Activated CD4-positive, CD25-positive, alpha-beta regulatory T cell treated with anti-CD3 and anti-CD28 coated beads, Interleukin-2, amount 50 U/mL, for 72 hours (primary cell): ENCODE measurements around the gene UBASH3A.
A peak's percentile ranks its signal among the peaks of the same experiment; 100 is the strongest.

Source experiments
- DNase-seq: peaks from one replicate; pipeline ENCODE4 v3.0.0; 2021

Gene UBASH3A

DNA sequence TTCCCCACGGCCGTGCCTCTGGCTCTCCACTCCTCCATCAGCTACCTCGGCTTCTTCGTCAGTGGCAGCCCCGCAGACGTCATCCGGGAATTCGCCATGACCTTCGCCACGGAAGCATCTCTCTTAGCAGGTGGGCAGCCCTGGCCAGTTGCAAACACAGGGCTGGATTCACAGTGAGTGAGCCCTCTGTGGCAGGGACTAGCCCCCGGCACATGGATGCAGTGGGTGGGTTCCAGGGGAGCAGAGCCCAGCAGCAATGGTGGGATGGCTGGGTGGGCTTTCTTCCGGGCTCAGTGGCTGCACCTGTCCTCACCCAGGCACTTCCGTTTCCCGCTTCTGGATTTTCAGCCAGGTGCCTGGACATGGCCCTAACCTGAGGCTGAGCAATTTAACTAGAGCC, 9.4 kb downstream of the UBASH3A start:
- DNase-seq: no peak

DNA sequence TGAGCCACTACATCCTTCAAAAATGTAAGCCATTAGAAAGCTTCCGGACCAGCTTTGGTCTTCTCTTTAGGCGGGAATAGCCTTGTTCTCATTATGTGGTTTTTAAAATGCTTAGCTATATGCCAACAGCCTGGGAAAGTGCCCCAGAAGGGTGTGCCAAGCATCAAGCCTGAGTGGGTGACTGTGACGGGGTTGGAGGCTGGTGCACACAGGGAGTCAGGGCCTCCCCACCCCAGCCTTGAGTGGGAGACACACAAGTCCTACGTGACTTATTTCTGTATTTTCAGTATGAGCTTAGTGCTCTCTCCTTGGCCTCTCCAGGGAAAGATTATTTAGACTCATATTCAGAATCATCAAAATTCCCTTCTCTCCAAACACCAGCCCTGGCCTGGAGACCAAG, 9.8 kb downstream of the UBASH3A start:
- DNase-seq: no peak

DNA sequence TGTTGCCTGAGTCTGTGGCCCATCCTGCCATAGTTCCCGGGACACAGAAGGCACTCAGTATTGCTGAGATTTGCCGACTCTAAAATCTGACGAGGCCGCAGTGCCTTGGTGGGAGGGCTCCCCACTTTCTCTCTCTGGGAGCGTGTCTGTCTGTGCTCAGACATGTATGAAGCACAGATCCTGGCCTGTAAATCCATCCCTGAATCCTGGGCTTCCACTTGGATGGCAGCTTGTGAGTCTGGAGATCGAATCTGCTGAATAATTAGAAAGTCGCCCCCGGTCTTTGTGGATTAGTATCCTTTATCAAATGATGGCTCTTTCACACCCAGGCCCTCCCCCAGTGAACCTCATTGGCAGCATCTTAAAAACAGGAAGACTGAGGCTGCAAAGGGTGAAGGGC, 10.4 kb downstream of the UBASH3A start:
- DNase-seq: no peak

DNA sequence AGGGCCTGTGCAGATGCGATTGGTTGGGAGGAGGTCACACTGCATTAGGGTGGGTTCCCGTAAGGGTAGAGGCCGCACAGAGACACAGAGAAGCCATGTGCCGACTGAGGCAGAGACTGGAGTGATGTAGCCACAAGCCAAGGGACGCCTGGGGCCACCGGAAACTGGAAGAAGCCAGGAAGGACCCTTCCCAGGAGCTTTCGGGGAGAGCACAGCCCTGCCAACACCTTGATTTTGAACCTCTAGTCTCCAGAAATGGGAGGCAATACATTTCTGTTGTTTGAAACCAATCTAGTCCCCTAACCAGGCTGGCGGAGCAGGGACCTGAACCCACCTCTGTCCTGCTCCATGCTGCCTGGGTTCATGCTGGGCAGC, 10.8 kb downstream of the UBASH3A start:
- no peak for DNase-seq

DNA sequence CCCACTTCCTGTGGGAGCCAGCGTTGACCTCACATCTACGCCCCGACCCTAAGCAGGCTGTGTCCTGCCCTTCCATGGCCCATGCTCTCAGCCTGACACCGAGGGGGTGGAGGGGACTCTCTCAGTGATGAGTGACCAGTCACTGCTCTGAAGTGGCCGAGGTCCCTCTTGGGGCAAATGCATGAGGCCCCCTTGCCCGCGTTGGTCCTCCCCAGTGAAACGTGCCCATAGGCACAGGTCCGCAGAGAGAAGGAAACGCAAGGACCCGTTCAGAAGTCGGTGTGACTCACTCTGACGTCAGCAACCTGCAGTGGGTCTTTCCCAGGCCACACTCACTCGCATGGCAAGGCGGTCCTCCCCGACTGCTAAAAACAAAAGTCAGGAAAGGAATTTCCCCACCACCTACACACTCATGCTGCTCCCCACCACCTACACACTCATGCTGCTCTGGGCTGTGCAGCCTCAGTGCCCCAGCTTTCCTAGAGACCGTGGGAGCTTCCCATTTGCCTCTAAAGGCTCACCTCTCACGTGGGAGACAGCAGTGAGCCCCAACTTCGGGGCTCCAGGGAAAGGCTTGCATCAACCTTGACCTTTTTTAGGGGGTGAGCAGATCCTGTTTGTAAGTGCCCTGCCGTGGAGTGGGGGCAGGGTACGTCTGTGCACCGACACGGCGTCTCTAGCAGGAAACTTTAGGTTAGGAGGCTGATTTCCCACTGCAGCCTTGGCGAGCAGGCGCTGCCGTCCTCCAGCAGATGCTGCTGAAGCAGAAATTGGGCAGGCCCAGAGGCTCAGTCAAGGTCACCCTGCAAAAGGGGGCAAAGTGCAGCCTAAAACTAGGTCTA, 11.4 kb downstream of the UBASH3A start:
- DNase-seq: peak; percentile 82

DNA sequence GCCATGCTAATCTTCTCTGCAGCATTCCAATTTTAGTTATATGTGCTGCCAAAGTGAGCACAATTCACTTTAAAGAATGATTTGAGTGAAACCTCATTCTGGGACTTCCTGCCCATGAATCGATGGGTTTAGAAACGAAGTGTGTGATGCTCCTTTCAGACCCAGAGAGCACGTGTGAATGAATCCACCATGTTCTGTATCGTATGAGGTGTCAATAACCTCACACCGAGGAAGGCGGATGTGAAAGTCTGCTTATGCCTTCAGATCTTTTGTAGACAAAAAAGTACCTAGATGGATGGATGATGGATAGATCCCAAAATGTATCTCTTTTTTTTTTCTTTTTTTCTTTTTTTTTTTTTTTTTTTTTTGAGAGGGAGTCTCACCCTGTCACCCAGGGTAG, 13.8 kb downstream of the UBASH3A start:
- no peak for DNase-seq

DNA sequence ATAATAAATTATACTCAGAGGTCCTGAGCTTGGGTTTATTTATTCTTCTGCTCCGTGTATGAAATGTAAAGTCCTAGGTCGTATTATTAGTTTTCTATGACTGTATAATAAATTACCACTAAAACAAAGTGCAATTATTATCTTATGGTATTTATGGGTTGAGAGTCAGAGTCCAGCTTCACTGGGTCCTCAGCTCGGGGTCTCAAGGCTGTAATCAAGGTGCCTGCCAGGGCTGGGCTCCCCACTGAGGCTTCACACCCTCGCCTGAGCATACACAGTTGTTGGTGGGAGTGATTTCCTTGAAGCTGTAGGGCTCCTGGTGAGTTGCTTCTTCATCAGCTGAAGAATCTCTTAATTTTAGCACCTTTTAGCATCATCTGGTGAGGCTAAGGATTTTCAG, 15.2 kb downstream of the UBASH3A start:
- DNase-seq: no peak

DNA sequence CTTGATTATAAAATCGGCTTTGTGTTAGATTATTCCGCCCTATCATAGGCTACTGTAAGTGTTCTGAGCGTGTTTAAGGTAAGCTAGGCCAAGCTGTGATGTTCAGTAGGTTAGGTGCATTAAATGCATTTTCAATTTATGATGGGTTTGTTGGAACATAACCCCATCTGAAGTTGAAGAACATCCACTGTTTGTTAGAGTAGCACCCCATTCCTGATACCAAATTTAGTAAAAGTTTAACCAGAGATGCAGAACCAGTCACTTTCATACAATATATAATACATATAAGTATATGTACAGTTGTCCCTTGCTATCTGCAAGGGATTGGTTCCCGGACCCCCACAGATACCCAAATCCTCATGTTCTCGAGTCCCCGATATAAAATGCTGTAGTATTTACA, 16.1 kb downstream of the UBASH3A start:
- no peak for DNase-seq

DNA sequence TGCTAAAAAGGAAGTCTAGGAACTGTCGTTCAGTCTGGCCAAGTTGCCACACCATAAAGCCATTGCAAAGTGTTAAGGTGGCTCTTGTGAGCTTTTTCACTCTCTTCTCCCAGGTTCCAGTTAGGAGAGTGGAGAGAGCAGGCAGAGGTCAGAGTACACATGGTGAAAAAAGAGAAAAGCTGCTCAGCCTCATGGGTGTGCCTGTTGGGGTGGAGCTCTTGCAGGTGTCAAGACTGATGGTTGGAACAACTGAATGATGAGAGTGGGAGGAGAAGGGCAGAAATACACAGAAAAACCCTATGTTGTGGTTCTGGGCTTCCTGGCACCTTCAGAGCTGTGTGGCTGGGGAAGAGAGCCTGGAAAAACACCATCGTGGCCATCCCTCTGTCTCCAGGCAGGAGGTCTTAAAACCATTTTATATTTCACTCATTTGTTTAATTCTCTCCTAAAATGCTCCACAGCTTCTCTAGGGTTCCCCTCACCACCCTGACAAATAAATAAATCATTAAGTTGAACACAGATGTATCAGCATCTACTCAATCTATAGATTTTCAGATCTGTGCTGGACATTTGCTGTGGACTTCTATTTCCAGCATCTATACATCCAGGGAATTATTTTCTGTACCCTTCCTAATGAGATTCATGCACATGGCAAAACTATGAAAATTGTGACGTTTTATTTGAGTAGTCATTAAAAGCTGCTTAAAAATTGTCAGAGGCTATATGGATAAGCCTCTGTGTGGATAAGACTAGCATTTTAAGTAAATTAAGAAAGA, 17.5 kb downstream of the UBASH3A start:
- DNase-seq: no peak

DNA sequence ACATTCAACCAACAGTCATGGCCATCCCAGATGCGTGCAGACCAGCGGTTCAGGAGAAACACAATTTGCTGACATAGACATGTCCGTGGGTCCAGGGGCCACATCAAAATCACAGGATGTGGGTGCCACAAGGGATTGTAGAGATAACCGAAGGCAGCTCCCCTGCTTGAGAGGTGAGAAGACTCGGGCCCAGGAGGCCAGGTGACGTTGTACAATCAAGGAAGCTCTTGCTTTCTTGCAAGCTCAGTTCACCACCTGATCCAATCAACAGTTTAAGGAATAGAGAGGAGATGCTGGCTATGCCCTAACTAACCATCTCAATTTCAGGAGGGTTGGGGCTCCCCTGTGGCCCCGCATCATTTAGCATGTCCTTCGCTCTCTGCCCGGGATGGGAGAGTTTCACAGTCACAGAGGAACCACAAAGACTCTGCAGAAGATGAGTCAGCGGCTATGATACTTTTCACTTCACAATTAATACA, 19.5 kb downstream of the UBASH3A start:
- no peak for DNase-seq

DNA sequence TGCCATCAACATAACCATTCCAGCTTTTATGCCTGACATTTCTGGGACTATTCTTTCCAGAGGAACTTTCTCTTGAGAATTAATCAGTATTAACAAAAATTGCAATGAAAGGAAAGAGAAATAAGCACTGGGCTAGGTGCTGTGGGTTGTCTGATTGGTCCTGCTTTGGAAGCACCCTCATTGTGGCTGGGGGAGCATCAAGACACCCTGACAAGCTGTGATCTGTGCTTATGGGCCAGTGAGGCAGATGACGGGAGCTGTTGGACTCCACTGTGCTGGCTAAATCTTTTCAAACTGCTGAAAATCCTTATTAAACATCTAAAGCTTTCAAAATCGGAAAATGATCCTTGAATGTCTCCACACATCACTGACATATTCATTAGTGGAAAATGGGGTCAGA, 20.0 kb downstream of the UBASH3A start:
- no peak for DNase-seq

DNA sequence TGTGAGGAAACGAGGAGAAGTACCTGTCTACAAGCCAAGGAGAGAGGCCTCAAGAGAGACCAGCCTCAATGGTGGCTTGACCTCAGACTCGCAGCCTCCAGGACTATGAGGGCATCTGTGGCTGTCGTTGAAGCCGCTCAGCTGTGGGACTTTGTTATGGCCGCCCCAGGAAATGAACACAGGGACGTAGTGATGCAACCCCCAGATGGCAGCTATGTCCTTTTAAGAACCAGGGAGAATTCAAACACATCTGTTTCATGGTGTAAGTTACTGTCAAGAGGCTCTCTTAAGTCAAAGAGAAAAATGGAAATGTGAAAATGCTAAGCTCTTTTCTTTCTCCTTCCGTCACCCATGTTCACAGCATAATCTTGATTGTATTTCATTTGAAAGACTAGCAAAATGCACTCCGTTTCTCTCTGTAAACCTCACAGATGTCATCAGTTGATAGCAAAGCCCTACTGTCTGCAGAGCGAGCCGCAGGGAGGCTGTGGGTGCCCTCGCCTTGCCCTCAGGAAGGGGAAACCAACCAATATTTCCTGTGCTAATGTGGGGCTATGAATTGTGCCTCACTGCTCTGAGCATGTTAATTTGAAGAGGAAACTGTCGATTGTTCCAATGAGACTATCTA, 21.3 kb downstream of the UBASH3A start:
- DNase-seq: peak; percentile 63

DNA sequence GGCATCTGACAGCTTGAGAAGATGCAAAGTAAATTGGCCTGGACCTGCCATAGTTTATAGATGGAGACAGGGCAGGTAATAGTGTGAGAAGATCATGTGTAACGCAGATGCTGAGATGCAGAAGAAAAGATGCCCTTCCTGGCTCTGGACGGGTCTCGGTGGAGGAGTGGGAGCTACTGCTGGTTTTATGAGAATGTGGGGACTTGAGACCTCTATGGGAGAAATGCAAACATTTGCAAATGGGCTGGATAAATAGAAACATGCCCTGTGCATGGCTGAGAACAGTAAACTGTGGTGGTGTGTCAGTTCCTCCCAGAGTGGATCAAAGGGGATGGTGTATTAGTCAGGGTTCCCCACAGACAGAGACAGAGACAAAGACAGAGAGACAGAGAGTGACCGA, 21.9 kb downstream of the UBASH3A start:
- DNase-seq: peak; percentile 27

DNA sequence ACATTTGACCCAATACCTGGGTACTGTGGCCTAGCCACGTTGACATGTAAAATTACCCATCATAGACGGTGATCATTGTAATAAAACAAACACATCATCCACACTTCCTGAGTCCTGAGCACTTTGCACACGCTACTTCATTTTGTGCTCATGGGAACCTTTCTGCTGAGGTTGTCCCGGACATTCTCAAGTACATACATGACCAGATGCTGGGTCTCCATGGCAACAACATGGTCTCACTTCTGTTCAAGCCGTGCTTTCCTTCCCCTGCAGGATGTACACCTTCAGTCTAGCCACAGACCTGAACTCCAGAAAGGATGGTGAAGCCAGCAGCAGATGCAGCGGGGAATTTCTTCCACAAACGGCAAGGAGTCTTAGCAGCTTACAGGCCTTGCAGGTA, 22.7 kb downstream of the UBASH3A start:
- DNase-seq: no peak

DNA sequence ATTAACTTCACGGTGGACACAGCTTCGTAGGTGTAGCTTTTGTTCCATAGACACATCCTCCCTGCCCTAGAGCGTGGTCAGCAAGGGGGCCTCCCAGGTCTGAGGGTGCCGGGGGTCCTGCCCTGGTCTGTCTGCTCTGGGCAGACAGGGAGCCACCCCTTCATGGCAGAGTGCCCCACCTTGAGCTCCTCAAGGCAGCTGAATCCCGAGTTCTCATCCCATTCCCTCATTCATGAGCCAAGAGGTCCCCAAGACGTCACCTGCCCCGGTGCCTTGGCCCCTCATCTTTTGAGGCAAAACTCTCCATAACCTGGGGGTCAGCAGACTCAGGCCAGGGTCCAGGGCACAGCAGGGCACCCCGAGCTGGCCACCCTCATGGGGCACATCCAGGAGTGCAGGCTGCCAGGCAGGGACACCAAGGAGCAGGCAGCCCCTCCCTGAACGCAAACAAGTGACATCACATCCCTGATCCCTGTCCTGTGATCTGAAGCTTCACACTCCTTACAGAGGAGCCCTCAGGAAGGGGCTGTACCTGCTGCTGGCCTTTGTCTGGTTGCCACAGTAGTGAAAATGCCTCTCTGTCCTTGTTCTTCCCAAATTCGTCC, 23.3 kb downstream of the UBASH3A start:
- DNase-seq: peak; percentile 25

DNA sequence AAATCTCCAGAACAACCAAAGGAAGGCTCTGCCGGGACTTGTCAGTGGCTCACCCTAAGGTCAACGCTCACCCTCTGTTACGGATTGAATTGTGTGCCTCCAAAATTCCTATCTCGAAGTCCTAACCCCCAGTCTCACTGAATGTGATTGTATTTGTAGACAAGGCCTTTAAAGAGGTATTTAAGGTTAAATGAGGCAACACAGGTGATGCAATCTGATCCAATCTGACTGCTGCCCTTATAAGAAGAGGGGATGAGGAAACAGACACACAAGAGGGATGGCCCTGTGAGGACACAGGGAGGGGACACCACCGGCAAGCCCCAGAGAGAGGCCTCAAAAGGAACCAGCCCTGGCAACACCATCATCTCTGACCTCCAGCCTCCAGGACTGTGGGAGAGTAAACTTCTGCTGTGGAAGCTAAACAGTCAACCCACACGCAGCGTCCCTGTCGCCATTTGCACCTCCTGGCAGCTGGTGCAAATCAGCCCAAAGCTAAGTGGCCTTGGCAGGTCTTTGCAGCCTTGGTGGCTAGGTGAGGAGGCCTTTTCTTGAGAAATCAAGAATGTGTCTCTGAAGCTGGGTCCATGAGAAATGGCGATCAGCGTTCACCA, 24.2 kb downstream of the UBASH3A start:
- no peak for DNase-seq

DNA sequence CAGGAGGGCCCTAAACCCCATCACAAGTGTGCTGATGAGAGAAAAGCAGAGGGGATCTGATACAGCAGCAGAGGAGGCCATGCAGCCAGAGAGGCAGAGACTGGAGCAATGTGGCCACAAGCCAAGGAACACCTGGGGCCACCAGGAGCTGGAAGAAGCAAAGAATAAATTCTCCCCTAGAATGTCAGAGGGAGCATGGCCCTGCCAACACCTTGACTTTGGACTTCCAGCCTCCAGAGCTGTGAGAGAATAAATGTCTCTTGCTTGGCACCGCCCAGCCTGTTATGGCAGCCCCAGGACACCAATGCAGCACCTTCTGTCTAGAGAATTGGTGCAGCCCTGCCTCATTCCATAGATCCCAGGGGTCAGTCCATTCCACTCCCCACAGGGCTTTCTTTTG, 25.3 kb downstream of the UBASH3A start:
- DNase-seq: no peak

DNA sequence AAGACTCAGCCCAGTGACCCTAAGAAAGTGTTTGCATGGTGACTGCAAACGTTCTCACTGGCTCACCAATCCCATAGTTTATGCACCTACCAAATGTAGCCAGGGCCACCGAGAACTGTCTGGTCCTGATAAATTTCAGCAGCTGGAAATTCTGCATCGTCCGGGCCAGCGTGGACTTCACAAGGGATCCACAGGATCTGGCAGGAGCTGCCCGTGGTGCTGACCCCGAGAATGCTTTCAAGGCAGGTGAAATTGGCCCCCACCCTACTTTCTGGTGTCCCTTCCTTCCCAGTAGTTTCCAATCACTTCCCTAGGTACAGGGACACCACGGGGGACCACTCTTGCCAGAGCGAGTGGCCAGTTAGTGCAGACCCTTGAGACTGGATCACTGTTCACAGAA, 26.2 kb downstream of the UBASH3A start:
- DNase-seq: no peak

DNA sequence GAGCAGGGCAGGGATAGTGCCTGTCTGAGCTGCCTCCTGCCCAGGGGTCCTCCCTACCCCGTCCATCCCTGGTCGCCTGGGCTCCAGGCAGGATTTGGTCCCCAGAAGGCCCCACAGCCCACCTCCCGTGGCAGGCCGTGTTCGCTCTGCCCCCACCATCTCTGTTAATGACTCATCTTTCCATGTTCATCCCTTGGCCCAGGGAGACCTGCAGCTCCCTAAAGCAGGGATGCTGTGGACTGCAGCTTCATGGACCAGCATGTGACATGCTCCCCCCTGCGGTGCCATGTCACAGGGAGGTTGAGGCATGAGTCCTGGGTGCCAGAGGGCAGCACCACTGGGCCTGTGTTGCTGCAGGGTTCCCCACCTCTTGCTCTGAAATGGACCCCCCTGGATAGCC, 26.8 kb downstream of the UBASH3A start:
- no peak for DNase-seq

DNA sequence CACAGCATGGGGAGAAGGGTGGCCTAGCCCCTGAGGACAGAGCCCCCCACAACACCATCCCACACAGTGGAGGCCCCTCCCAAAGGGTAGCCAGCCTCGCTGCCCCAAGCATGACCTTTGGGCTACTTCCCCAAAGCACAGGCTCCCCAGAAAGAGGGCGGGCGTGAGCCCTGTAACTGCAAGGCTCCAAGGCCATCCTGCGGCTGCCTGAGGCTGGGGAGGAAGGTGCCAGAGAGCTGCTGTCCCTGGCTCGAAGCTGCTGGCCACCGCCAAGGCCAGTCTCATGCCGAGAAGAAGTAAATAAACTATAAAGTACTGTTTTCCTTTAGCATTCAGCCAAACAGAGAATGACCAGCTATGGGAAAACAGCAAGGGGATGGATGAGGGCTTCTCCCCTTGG, 27.5 kb downstream of the UBASH3A start:
- DNase-seq: no peak

DNA sequence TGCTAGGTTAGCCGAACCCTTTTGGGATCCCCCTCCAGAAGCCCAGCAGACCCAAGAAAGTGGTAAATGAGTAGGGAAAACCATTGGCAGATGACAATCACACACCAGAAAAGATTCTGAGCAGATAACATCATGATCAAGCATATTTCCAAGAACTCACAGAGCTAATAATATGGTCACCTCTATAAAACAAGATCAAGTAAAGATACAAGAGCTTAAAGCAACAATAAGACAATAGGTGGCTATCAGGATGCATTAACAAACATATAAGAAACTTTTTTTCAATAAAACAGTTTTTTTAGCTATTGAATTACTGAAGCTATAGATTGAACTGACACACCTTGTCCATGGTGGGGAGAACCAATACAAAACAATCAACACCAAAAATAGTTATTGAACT, 29.0 kb downstream of the UBASH3A start:
- DNase-seq: no peak

DNA sequence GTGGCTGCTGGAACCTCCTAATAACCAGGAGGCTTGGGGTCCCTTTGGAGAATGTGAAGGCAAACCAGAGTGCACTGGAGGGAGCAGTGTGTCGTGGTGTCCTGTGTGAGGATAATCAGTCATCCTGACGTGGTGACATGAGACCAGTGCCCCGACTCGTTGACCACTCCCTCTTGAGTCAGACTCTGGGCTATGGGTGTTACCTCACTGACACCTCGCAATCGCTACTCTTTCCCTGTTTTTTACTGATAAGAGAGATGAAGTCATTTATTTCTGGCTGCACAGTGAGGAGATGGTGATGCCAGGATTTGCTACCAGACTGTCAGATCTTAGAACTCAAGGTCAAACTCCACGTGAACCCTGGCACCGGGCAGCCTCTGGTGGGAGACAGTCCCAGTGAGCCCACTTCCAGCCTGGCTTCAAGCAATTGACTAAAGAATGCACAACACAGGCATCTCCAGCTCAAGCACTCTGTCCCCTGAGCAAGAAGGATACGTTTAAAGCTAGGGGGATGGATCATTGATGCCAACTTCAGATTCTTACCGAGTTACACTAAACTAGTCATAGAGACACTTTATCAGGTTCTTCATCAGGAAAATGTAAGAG, 30.3 kb downstream of the UBASH3A start:
- no peak for DNase-seq

DNA sequence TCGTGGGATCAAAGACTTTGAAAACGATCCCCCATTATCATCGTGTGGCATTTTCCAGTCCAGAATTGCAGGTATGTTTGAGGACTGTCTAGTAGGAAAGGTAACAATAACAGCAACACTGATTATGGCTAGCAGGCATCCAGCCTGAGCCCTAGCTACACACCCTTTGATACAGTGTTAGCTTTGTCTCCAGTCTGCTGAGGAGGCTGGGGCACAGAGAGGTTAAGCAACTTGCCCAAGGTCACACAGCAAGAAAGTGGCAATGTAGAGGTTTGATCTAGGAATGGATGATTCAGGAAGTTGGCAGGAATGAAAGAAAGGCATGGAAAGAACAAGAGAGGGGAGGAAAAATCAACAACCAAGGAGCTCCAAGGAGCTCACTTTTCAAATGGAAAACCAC, 31.2 kb downstream of the UBASH3A start:
- no peak for DNase-seq
